ENCODE measurements around the gene VPS13D.

DNA sequence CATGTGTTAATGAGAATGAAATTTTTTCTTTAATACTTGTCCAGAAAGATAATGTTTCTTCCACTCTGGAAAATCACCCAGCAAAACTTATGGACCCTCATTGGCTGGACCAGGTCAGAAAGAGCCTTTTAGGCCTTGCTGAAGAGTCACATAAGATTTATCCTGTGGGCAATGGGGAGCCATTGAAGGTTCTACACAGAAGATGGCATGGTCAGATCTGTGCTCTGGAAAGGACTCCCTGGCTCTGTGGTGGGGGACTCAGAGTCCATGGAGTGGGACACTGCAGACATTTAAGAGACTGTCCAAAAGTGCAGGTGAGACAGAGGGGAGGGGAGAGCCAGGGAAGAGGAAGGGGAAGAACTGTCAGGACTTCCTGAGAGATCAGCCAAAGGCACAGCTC is 321.8 kb downstream of the VPS13D start:
- TF ChIP-seq, protein P1, sequence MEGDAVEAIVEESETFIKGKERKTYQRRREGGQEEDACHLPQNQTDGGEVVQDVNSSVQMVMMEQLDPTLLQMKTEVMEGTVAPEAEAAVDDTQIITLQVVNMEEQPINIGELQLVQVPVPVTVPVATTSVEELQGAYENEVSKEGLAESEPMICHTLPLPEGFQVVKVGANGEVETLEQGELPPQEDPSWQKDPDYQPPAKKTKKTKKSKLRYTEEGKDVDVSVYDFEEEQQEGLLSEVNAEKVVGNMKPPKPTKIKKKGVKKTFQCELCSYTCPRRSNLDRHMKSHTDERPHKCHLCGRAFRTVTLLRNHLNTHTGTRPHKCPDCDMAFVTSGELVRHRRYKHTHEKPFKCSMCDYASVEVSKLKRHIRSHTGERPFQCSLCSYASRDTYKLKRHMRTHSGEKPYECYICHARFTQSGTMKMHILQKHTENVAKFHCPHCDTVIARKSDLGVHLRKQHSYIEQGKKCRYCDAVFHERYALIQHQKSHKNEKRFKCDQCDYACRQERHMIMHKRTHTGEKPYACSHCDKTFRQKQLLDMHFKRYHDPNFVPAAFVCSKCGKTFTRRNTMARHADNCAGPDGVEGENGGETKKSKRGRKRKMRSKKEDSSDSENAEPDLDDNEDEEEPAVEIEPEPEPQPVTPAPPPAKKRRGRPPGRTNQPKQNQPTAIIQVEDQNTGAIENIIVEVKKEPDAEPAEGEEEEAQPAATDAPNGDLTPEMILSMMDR (IDR thresholded peaks at IDR 0.05), result no peak
- TF ChIP-seq POLR2A (IDR thresholded peaks at IDR 0.05), result no peak

All from right lobe of liver (tissue), 4 donors.